Spinal cord (tissue), 10 donors: Measurements from ENCODE around the gene SPHKAP. TPM values are rescaled to one million over a fixed set of nuclear protein-coding genes. Genes with fewer than 3 reads are reported as not detected.
"Not testable (repeated sequence)": the region's sequence is repeated elsewhere in the genome, so short reads cannot be mapped to it uniquely, and the experiment has no call there.

Experiments
- DNase-seq, 6 donors: peaks; one replicate each; pipeline versions ENCODE4 v3.0.0 to v3.0.0-alpha.2; 2013 to 2015; ENCODE audit warnings: low spot score in 6 of 6, low read depth in 4 of 6
- H3K27ac ChIP-seq: one replicate; pipeline ENCODE4 v1.5.1; 2013; ENCODE audit warnings: low read depth, low read length, control low read depth
- H3K27me3 ChIP-seq: one replicate; pipeline ENCODE4 v1.6.1; 2013; ENCODE audit warnings: low read length; ENCODE audit not compliant: control insufficient read depth, insufficient read depth
- H3K36me3 ChIP-seq: one replicate; pipeline ENCODE4 v1.6.1; 2013; ENCODE audit warnings: low read length; ENCODE audit not compliant: control insufficient read depth, insufficient read depth
- H3K4me1 ChIP-seq: one replicate; pipeline ENCODE4 v1.6.1; 2013; ENCODE audit warnings: low read length; ENCODE audit not compliant: control insufficient read depth, insufficient read depth
- H3K4me3 ChIP-seq: one replicate; pipeline ENCODE4 v1.5.1; 2013; ENCODE audit warnings: low read depth, low read length, control low read depth
- H3K9me3 ChIP-seq: one replicate; pipeline ENCODE4 v1.6.1; 2013; ENCODE audit warnings: low read length; ENCODE audit not compliant: control insufficient read depth, insufficient read depth
- WGBS: methylation state at CpG from one replicate; pipeline ENCODE4 v1.1.5; 2013; ENCODE audit warnings: missing lambda C conversion rate; ENCODE audit not compliant: insufficient coverage; 5-methylcytosine and 5-hydroxymethylcytosine counted together
- long read RNA-seq, 4 donors: transcript quantifications; one replicate each; lab custom pipeline, GENCODE V29; 2026
- polyA plus RNA-seq, 2 donors: library from polyadenylated mRNA; unstranded; fragments of 120-200 nt; gene quantifications; one replicate each; pipeline ENCODE4 v1.2.1, GENCODE V29; 2013; ENCODE audit not compliant: insufficient read length in 2 of 2
- total RNA-seq, 2 donors: library from RNA; depleted of rRNA in 1 of 2; stranded (reverse); fragments of 120-200 nt in 1 of 2; fragments of >200 nt in 1 of 2; gene quantifications; one replicate each; pipeline versions ENCODE4 v1.2.3 to v1.2.4, GENCODE V29; 2013 to 2014
- donor health status: healthy.

Gene SPHKAP
- total RNA-seq, result 10 to 100 TPM in 1 of 2 donors, 1 to 10 TPM in 1; 6.9 to 33.7 TPM
- 10 to 100 TPM in 1 of 2 donors, 1 to 10 TPM in 1; 8.5 to 11.4 TPM for polyA plus RNA-seq
- long read RNA-seq, donor 1, result 0 reads
- long read RNA-seq, donor 2, result 0 reads
- long read RNA-seq, donor 3, result 0 reads
- long read RNA-seq, donor 4, result 0 reads

GRCh38 chr2:228181098-228182019 is at the start of gene SPHKAP:
SPHKAP (minus strand) TSS chr2:228181687; CDS start chr2:228181598, 89 bp downstream.
- H3K27ac ChIP-seq, result no peak within 1 kb of the TSS
- H3K9me3 ChIP-seq, result no peaks in the 10 kb centered on the region
- under 1% methylated on average over 56 of the region's 56 CpGs for WGBS
- H3K4me3 ChIP-seq, result peak within 1 kb of the TSS; percentile 41
- peaks cover 18% of the 10 kb centered on the region for H3K4me1 ChIP-seq
- H3K36me3 ChIP-seq, result no peaks in the 10 kb centered on the region
- peaks cover 24% of the 10 kb centered on the region for H3K27me3 ChIP-seq
- DNase-seq, result peak in 3 of 6 donors; percentile 5 to 66 (median 61)

GRCh38 chr2:228227466-228227865 is 46.0 kb upstream of the SPHKAP start:
- Histone ChIP-seq H3K4me3 (no peak overlapping the region), H3K36me3 (no peaks in the 10 kb centered on the region), H3K4me1 (no peaks in the 10 kb centered on the region), H3K9me3 (no peaks in the 10 kb centered on the region), H3K27me3 (no peaks in the 10 kb centered on the region), H3K27ac (no peak overlapping the region)
- no peak for DNase-seq
- 78% methylated on average over 4 of the region's 6 CpGs for WGBS

- no peaks in the 10 kb centered on the region for H3K4me1 ChIP-seq
- no peaks in the 10 kb centered on the region for H3K27me3 ChIP-seq
- no peaks in the 10 kb centered on the region for H3K9me3 ChIP-seq
- H3K4me3 ChIP-seq, result no peak overlapping the region
- no peaks in the 10 kb centered on the region for H3K36me3 ChIP-seq
- H3K27ac ChIP-seq, result no peak overlapping the region
- no peak for DNase-seq
These were observed 42.9 kb upstream of the SPHKAP start for GRCh38 chr2:228224410-228224809.

- no CpG with 5 or more reads among the region's 2 CpGs for WGBS
- not testable (repeated sequence) for H3K4me1 ChIP-seq, H3K36me3 ChIP-seq, H3K4me3 ChIP-seq, H3K27ac ChIP-seq, H3K27me3 ChIP-seq, H3K9me3 ChIP-seq, DNase-seq
These were observed 37.1 kb upstream of the SPHKAP start for GRCh38 chr2:228218593-228218992.

GRCh38 chr2:228197504-228197903 is 16.0 kb upstream of the SPHKAP start:
- Histone ChIP-seq H3K4me3 (no peak overlapping the region), H3K36me3 (no peaks in the 10 kb centered on the region), H3K9me3 (peaks cover 2% of the 10 kb centered on the region), H3K27ac (no peak overlapping the region), H3K4me1 (no peaks in the 10 kb centered on the region), H3K27me3 (no peaks in the 10 kb centered on the region)
- no peak for DNase-seq
- WGBS, result no CpG with 5 or more reads among the region's 2 CpGs

GRCh38 chr2:228180181-228181097 is 1.0 kb downstream of the SPHKAP start:
- Histone ChIP-seq H3K36me3 (no peaks in the 10 kb centered on the region), H3K4me3 (peak overlapping the region; percentile 37), H3K9me3 (no peaks in the 10 kb centered on the region), H3K27me3 (peaks cover 24% of the 10 kb centered on the region), H3K27ac (no peak overlapping the region), H3K4me1 (peaks cover 18% of the 10 kb centered on the region)
- DNase-seq, result peak in 3 of 6 donors; percentile 38 to 90 (median 88)
- WGBS, result under 1% methylated on average over 31 of the region's 43 CpGs

GRCh38 chr2:228167290-228167689 is 14.2 kb downstream of the SPHKAP start:
- Histone ChIP-seq H3K4me3 (no peak overlapping the region), H3K36me3 (no peaks in the 10 kb centered on the region), H3K9me3 (no peaks in the 10 kb centered on the region), H3K4me1 (no peaks in the 10 kb centered on the region), H3K27ac (no peak overlapping the region), H3K27me3 (no peaks in the 10 kb centered on the region)
- DNase-seq, result no peak
- no CpG with 5 or more reads among the region's 4 CpGs for WGBS

- Histone ChIP-seq H3K4me3 (no peak overlapping the region), H3K9me3 (no peaks in the 10 kb centered on the region), H3K27ac (no peak overlapping the region), H3K4me1 (no peaks in the 10 kb centered on the region), H3K27me3 (no peaks in the 10 kb centered on the region), H3K36me3 (no peaks in the 10 kb centered on the region)
- DNase-seq, result no peak
- WGBS, result 95% methylated on average over 1 of the region's 3 CpGs
These were observed 16.8 kb downstream of the SPHKAP start for GRCh38 chr2:228164718-228165117.

GRCh38 chr2:228157841-228158240 is 23.6 kb downstream of the SPHKAP start:
- Histone ChIP-seq H3K4me3 (no peak overlapping the region), H3K27ac (no peak overlapping the region), H3K9me3 (no peaks in the 10 kb centered on the region), H3K36me3 (no peaks in the 10 kb centered on the region), H3K27me3 (no peaks in the 10 kb centered on the region), H3K4me1 (no peaks in the 10 kb centered on the region)
- DNase-seq, result no peak
